H1 (cell line): ENCODE results near the gene HOXA13. TPM values are rescaled to one million over a fixed set of nuclear protein-coding genes. Genes with fewer than 3 reads are reported as not detected.

Experiments
- CTCF ChIA-PET: fragments of 300-600 bp; sonication (Branson Sonifier 250); formaldehyde crosslinking; loops from one replicate; lab custom pipeline; 2021; ENCODE audit not compliant: partially characterized antibody; lab: Charles Lee
- POLR2A ChIA-PET: fragments of 300-600 bp; sonication (Branson Sonifier 250); formaldehyde crosslinking; loops from one replicate; lab custom pipeline; 2021; ENCODE audit warnings: inconsistent platforms; ENCODE audit not compliant: partially characterized antibody; lab: Charles Lee
- DNase-seq, 2 experiments: peaks; one replicate each; pipeline versions ENCODE4 v3.0.0 to v3.0.0-alpha.2; 2010 to 2022; ENCODE audit warnings: low spot score in 2 of 2, low read depth in 1 of 2, mixed read lengths in 1 of 2
- FAIRE-seq: peaks from 2 replicates; lab custom pipeline; 2011; peaks lifted over from hg19 to GRCh38; lab: Jason Lieb, UNC
- H2AFZ ChIP-seq: 2 replicates; pipeline ENCODE4 v1.8.1; 2012; ENCODE audit warnings: low read length, inconsistent platforms
- H2AK5ac ChIP-seq: 2 replicates; pipeline ENCODE4 v1.6.1; 2013; ENCODE audit warnings: low read depth, low read length
- H2BK120ac ChIP-seq: replicated peaks from 2 replicates; pipeline ENCODE3; 2013; ENCODE audit warnings: low read depth, low read length, inconsistent platforms
- H2BK12ac ChIP-seq: 2 replicates; pipeline ENCODE4 v1.6.1; 2013; ENCODE audit warnings: low read depth, low read length
- H2BK15ac ChIP-seq: 2 replicates; pipeline ENCODE4 v1.6.1; 2013; ENCODE audit warnings: low read length
- H2BK20ac ChIP-seq: 2 replicates; pipeline ENCODE4 v1.6.1; 2013; ENCODE audit warnings: low read length
- H2BK5ac ChIP-seq: 2 replicates; pipeline ENCODE4 v1.6.1; 2013; ENCODE audit warnings: low read depth, low read length
- H3K14ac ChIP-seq: 2 replicates; pipeline ENCODE4 v1.6.1; 2013; ENCODE audit warnings: inconsistent platforms; ENCODE audit not compliant: insufficient read length
- H3K18ac ChIP-seq: 2 replicates; pipeline ENCODE4 v1.6.1; 2013; ENCODE audit warnings: low read length; ENCODE audit errors: extremely low read depth
- H3K23ac ChIP-seq: 2 replicates; pipeline ENCODE4 v1.6.1; 2013; ENCODE audit warnings: inconsistent platforms; ENCODE audit not compliant: insufficient read length
- H3K23me2 ChIP-seq: 2 replicates; pipeline ENCODE4 v1.6.1; 2013; ENCODE audit warnings: low read depth, low read length
- H3K27ac ChIP-seq: 2 replicates; pipeline ENCODE4 v1.6.1; 2011; ENCODE audit warnings: low read depth, low read length, inconsistent platforms
- H3K27me3 ChIP-seq, 4 experiments: replicated peaks in 1 of 4; 1 replicate in 1 of 4; 2 replicates in 3 of 4; pipeline versions ENCODE4 v1.6.1 to v1.8.1; 2011 to 2013; ENCODE audit warnings: low read length in 3 of 4, mild to moderate bottlenecking in 3 of 4, inconsistent platforms in 2 of 4, mixed read lengths in 2 of 4, moderate library complexity in 1 of 4; ENCODE audit not compliant: control insufficient read depth in 3 of 4, insufficient read depth in 3 of 4; ENCODE audit errors: extremely low read depth in 1 of 4
- H3K36me3 ChIP-seq, 4 experiments: 2 replicates each; pipeline versions ENCODE4 v1.6.1 to v1.8.1; 2011 to 2013; ENCODE audit warnings: mild to moderate bottlenecking in 4 of 4, low read length in 3 of 4, moderate library complexity in 2 of 4, control low read depth in 1 of 4, inconsistent platforms in 1 of 4; ENCODE audit not compliant: insufficient read depth in 4 of 4, control insufficient read depth in 2 of 4
- H3K4ac ChIP-seq: replicated peaks from 2 replicates; pipeline ENCODE3; 2013; ENCODE audit warnings: low read length, low read depth, mixed read lengths, inconsistent platforms; ENCODE audit not compliant: insufficient read length
- H3K4me1 ChIP-seq, 4 experiments: replicated peaks in 1 of 4; 1 replicate in 1 of 4; 2 replicates in 3 of 4; pipeline versions ENCODE4 v1.6.1 to v1.8.1; 2011 to 2013; ENCODE audit warnings: low read length in 3 of 4, inconsistent platforms in 2 of 4, mixed read lengths in 1 of 4; ENCODE audit not compliant: insufficient read depth in 4 of 4, control insufficient read depth in 3 of 4
- H3K4me2 ChIP-seq, 2 experiments: 2 replicates each; pipeline versions ENCODE4 v1.6.1 to v1.8.1; 2011 to 2013; ENCODE audit warnings: low read depth in 2 of 2, low read length in 2 of 2, control low read depth in 1 of 2, inconsistent platforms in 1 of 2, mild to moderate bottlenecking in 1 of 2; ENCODE audit not compliant: insufficient read depth in 1 of 2
- H3K4me3 ChIP-seq, 4 experiments: fragments of 200-600, 300-600 bp in 1 of 4; sonication (generic), shearing (Covaris generic), sonication (Bioruptor Twin) in 1 of 4; 2 replicates each; pipeline versions ENCODE4 v1.5.1 to v1.8.1; 2011 to 2016; ENCODE audit warnings: low read length in 4 of 4, low read depth in 3 of 4, control low read depth in 2 of 4, inconsistent platforms in 2 of 4, mild to moderate bottlenecking in 2 of 4, mixed read lengths in 1 of 4, moderate library complexity in 1 of 4; ENCODE audit not compliant: insufficient read depth in 2 of 4; ENCODE audit errors: extremely low read depth in 1 of 4
- H3K56ac ChIP-seq: replicated peaks from 2 replicates; pipeline ENCODE3; 2013; ENCODE audit warnings: low read depth, mild to moderate bottlenecking, mixed read lengths, low read length, inconsistent platforms; ENCODE audit not compliant: insufficient read length
- H3K79me1 ChIP-seq: 2 replicates; pipeline ENCODE4 v1.6.1; 2013; ENCODE audit warnings: low read depth, low read length, control low read depth
- H3K79me2 ChIP-seq, 2 experiments: 2 replicates each; pipeline versions ENCODE4 v1.6.1 to v1.8.1; 2012 to 2013; ENCODE audit warnings: low read length in 2 of 2, mild to moderate bottlenecking in 2 of 2, inconsistent platforms in 1 of 2; ENCODE audit not compliant: insufficient read depth in 2 of 2, control insufficient read depth in 1 of 2
- H3K9ac ChIP-seq, 4 experiments: replicated peaks in 1 of 4; 1 replicate in 1 of 4; 2 replicates in 3 of 4; pipeline versions ENCODE4 v1.6.1 to v1.8.1; 2011 to 2013; ENCODE audit warnings: low read depth in 3 of 4, low read length in 3 of 4, control low read depth in 2 of 4, mild to moderate bottlenecking in 2 of 4, moderate library complexity in 2 of 4, inconsistent platforms in 1 of 4; ENCODE audit errors: extremely low read depth in 1 of 4
- H3K9me3 ChIP-seq, 2 experiments: 2 replicates each; pipeline versions ENCODE4 v1.6.1 to v1.8.1; 2012 to 2013; ENCODE audit warnings: mild to moderate bottlenecking in 2 of 2, moderate library complexity in 2 of 2, control low read depth in 1 of 2, inconsistent platforms in 1 of 2, low read depth in 1 of 2, low read length in 1 of 2, mixed read lengths in 1 of 2; ENCODE audit not compliant: insufficient read depth in 2 of 2
- H4K20me1 ChIP-seq, 2 experiments: replicated peaks in 1 of 2; 2 replicates each; pipeline versions ENCODE3 to v1.8.1; 2011 to 2013; ENCODE audit warnings: inconsistent platforms in 2 of 2, low read length in 2 of 2, mild to moderate bottlenecking in 1 of 2; ENCODE audit not compliant: insufficient read depth in 2 of 2, control insufficient read depth in 1 of 2
- H4K5ac ChIP-seq: 2 replicates; pipeline ENCODE4 v1.6.1; 2013; ENCODE audit warnings: low read length, low read depth, mixed read lengths, inconsistent platforms; ENCODE audit not compliant: insufficient read length
- H4K8ac ChIP-seq: 2 replicates; pipeline ENCODE4 v1.8.0; 2013; ENCODE audit warnings: mild to moderate bottlenecking, moderate library complexity, low read length, inconsistent platforms; ENCODE audit not compliant: insufficient read depth; ENCODE audit errors: extremely low read depth
- H4K91ac ChIP-seq: replicated peaks from 2 replicates; pipeline ENCODE3; 2013; ENCODE audit warnings: low read length, mixed read lengths, inconsistent platforms; ENCODE audit not compliant: insufficient read length
- NANOG ChIP-seq: IDR thresholded peaks from 2 replicates; pipeline ENCODE4 v1.6.1; 2011; ENCODE audit warnings: low read length, low read depth, mild to moderate bottlenecking, inconsistent platforms; ENCODE audit not compliant: insufficient read depth, poor library complexity, severe bottlenecking
- RNF2 ChIP-seq: fragments of 200-900, 300-1000 bp; sonication (generic); IDR thresholded peaks from 2 replicates; pipeline ENCODE4 v1.7.1; 2016; ENCODE audit warnings: borderline replicate concordance, low read depth, mild to moderate bottlenecking, antibody characterized with exemption, low read length; ENCODE audit not compliant: poor library complexity, severe bottlenecking; ENCODE audit errors: missing control alignments
- TEAD4 ChIP-seq: IDR thresholded peaks from 2 replicates; pipeline ENCODE4 v1.6.1; 2012; ENCODE audit warnings: low read depth, low read length, inconsistent platforms, mixed read lengths
- WGBS, 2 experiments: shearing (Covaris generic) in 1 of 2; methylation state at CpG; one replicate each; pipeline versions ENCODE4 v1.1.6 to v1.1.7; 2013 to 2015; ENCODE audit warnings: low lambda C conversion rate in 2 of 2, mixed read lengths in 2 of 2, inconsistent platforms in 1 of 2, low coverage in 1 of 2, missing lambda C conversion rate in 1 of 2; ENCODE audit not compliant: insufficient replicate concordance in 2 of 2, insufficient coverage in 1 of 2, insufficient read length in 1 of 2; ENCODE audit errors: extremely low coverage in 1 of 2, missing lambda C conversion rate in 1 of 2; 5-methylcytosine and 5-hydroxymethylcytosine counted together
- polyA plus RNA-seq, 7 experiments: library from polyadenylated mRNA; depleted of rRNA in 3 of 7; stranded (reverse) in 5 of 7; unstranded in 2 of 7; fragments of >200 nt in 5 of 7; fragments of 200-250 nt in 2 of 7; gene quantifications; 1 replicate in 5 of 7; 2 replicates in 1 of 7; 4 replicates in 1 of 7; pipeline versions ENCODE4 v1.2.1 to v1.2.3, GENCODE V29; 2011 to 2013; ENCODE audit warnings: missing spikeins in 2 of 7, mixed read lengths in 2 of 7
- total RNA-seq: library from RNA; stranded (reverse); fragmentation: NEBNext Ultra II Directional; extraction: Animal tissue kit (Norgen Biotek cat#: 25700); gene quantifications from 2 replicates; pipeline ENCODE4 v1.2.1, GENCODE V29; 2021
- TF ChIP-seq, protein P1 (sequence below), 3 experiments: IDR thresholded peaks; 1 replicate in 2 of 3; 2 replicates in 1 of 3; pipeline versions ENCODE4 v1.5.1 to v1.6.1; 2011; ENCODE audit warnings: low read length in 3 of 3, mild to moderate bottlenecking in 3 of 3, inconsistent platforms in 2 of 3, low read depth in 1 of 3, moderate library complexity in 1 of 3; ENCODE audit not compliant: insufficient read depth in 1 of 3; ENCODE audit errors: control extremely low read depth in 1 of 3

The HOXA13 gene
- total and polyA plus RNA-seq, 2 of the 8 experiments (the other 6 are each of a cell fraction or from before 2014, with no cell fraction given), result not detected

DNA sequence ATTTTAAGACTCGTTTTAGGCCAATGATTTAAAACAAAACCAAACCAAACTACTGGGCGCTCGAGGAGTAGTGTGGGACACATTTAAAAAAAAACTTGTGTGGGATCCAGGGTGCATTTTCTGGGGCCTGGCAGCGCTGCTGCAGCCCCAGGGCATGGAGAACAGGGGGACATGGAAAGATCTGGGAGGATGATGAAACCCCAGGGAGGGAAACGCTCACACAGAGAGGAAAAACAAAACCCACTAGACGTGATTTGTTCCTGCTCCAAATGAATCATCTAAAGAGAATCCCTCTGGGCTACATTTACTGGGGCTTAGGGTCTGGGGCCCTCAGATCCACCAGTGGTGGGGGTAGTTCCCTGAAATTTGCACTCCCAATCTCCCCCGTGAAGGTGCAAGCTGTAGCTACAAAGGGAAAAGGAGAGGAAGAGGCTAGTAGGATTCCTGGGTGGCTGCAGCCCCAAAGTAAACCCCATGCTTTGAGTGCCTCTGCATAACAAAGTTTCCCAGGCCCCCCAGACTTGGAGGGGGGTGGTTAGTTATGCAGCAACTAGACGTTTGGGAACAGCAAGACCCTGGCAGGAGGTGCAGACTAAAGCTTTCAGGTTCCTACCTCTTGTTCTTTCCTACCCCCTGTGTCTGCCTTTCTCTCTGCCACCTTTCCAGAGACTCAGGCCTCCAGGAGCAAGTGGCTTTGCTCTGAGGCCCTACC is 14.5 kb upstream of the HOXA13 start:
- Histone ChIP-seq H3K79me2 (no peaks in the 10 kb centered on the region), H2BK20ac (no peak overlapping the region), H3K14ac (no peak overlapping the region), H2AFZ (no peak overlapping the region), H3K56ac (no peak overlapping the region), H3K4me1 (peaks cover 8 to 17% (median 12%) of the 10 kb centered on the region in 4 experiments), H3K23ac (no peak overlapping the region), H3K4ac (no peak overlapping the region), H2AK5ac (no peak overlapping the region), H2BK12ac (0 out of 2 replicates have a peak overlapping the region, but pooled peaks have one; percentile 17), H3K36me3 (peaks cover 0 to 4% (median 0%) of the 10 kb centered on the region in 4 experiments; a peak in 1 of 8 replicates), H4K8ac (no peak overlapping the region), H3K27me3 (peaks cover 85 to 96% (median 93%) of the 10 kb centered on the region in 4 experiments), H4K20me1 (peaks cover 9 to 22% of the 10 kb centered on the region in 2 experiments), H3K18ac (no peak overlapping the region), H3K9me3 (no peaks in the 10 kb centered on the region)
- ChIA-PET CTCF (interaction anchor here (0.9 to 1.9 kb wide), 2 partner anchors 19 to 28 kb away, joined by 3 to 10 read pairs; no protein-coding TSS in a partner anchor), POLR2A (no interaction called here)
- peak; percentile 28 for FAIRE-seq
- WGBS, 2 experiments, result 6% methylated on average over 8 of the region's 8 CpGs; no CpG with 5 or more reads in 1 of the 2 experiments
- TF ChIP-seq NANOG (peak; percentile 5), TEAD4 (0 out of 2 replicates have a peak, but pooled peaks have one; percentile 13), RNF2 (peak; percentile 50)
- TF ChIP-seq, protein P1, sequence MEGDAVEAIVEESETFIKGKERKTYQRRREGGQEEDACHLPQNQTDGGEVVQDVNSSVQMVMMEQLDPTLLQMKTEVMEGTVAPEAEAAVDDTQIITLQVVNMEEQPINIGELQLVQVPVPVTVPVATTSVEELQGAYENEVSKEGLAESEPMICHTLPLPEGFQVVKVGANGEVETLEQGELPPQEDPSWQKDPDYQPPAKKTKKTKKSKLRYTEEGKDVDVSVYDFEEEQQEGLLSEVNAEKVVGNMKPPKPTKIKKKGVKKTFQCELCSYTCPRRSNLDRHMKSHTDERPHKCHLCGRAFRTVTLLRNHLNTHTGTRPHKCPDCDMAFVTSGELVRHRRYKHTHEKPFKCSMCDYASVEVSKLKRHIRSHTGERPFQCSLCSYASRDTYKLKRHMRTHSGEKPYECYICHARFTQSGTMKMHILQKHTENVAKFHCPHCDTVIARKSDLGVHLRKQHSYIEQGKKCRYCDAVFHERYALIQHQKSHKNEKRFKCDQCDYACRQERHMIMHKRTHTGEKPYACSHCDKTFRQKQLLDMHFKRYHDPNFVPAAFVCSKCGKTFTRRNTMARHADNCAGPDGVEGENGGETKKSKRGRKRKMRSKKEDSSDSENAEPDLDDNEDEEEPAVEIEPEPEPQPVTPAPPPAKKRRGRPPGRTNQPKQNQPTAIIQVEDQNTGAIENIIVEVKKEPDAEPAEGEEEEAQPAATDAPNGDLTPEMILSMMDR (IDR thresholded peaks at IDR 0.05; ENCODE audit: control extremely low read depth in 1 of 3, insufficient read depth in 1 of 3, low read depth in 1 of 3, low read length in 3 of 3), result no peak
- TF ChIP-seq, all 59 proteins: peak for 3
- Histone ChIP-seq H2BK5ac (no peak overlapping the region), H3K4me3 (peak overlapping the region in 1 of 4 experiments; percentile 38; a peak in 1 of 8 replicates), H3K4me2 (peak overlapping the region; percentile 47 to 52; a peak in 3 of 4 replicates), H3K9ac (no peak overlapping the region), H4K5ac (no peak overlapping the region), H3K23me2 (no peaks in the 10 kb centered on the region; the same call in 1 of the 2 replicates), H3K27ac (no peak overlapping the region), H3K79me1 (no peaks in the 10 kb centered on the region), H2BK120ac (no peak overlapping the region), H2BK15ac (no peak overlapping the region), H4K91ac (no peak overlapping the region)
- DNase-seq, result no peak
